GM20000 (cell line): Measurements from ENCODE around the gene GPR25.

Experiments used
- DNase-seq: peaks from one replicate; pipeline ENCODE4 v3.0.0; 2012; ENCODE audit warnings: low spot score
- TF ChIP-seq, protein P1 (sequence below): IDR thresholded peaks from 2 replicates; pipeline ENCODE4 v1.5.1; 2012; ENCODE audit warnings: mild to moderate bottlenecking, control low read depth; ENCODE audit errors: extremely low read depth, missing control alignments

The GPR25 gene

DNA sequence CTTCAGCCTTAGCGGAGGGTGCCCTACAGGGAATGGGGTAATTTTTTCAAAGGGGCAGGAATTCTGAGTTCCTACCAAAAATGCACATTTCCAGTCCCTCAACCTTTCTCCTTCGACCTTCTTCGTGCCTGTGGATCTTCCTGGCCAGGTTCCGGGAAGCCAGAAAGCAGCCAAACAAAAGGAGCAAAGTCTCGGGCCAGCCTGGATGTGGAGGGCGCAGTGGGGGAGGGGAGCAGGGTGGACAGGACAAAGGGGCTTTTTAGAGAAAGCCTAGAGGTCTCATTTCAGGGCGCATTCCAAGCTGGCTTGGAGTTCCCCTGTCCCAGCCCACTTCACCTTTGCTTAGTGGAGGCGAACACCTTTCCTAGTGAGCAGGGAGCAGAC is 19.0 kb downstream of the GPR25 start:
- TF ChIP-seq, protein P1, sequence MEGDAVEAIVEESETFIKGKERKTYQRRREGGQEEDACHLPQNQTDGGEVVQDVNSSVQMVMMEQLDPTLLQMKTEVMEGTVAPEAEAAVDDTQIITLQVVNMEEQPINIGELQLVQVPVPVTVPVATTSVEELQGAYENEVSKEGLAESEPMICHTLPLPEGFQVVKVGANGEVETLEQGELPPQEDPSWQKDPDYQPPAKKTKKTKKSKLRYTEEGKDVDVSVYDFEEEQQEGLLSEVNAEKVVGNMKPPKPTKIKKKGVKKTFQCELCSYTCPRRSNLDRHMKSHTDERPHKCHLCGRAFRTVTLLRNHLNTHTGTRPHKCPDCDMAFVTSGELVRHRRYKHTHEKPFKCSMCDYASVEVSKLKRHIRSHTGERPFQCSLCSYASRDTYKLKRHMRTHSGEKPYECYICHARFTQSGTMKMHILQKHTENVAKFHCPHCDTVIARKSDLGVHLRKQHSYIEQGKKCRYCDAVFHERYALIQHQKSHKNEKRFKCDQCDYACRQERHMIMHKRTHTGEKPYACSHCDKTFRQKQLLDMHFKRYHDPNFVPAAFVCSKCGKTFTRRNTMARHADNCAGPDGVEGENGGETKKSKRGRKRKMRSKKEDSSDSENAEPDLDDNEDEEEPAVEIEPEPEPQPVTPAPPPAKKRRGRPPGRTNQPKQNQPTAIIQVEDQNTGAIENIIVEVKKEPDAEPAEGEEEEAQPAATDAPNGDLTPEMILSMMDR: no peak
- no peak for DNase-seq

DNA sequence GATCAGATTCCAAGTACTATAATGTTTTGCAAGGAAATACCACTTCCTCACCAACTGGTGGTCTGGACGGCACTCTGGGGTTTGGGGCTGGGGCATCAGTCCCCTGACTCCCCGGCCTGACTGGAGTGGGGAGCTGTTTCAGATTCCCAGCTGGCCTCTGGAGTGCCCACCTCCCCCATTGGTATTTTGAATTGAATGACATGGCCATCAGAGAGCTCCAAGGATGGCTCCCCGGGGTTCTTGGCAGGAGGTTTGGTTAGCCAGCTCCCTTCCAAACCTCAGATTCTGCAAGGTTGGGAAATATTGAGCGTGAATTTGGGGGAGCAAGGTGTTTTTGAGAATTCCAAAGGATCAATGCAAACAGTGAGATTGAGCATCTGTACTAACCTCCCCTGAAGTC is 19.8 kb downstream of the GPR25 start:
- TF ChIP-seq, protein P1: no peak
- DNase-seq: no peak

DNA sequence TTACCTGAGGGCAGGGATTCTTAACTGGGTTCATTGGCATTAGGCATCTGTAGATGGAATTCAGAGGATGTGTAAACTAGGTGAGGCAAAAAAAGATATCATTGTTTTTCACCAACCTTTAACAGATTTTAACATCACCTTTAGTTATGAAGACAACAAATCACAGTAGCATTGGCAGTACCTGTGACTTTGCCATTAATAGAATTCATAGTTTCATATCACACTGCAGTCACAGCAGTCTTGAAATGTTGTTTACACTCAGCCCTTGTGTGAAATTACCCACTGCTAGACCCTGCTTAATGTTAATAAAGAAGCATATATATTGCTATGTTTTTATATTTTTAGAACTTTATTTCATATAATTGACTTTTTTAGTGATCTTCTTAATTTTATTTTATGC is 20.2 kb downstream of the GPR25 start:
- TF ChIP-seq, protein P1: no peak
- no peak for DNase-seq

DNA sequence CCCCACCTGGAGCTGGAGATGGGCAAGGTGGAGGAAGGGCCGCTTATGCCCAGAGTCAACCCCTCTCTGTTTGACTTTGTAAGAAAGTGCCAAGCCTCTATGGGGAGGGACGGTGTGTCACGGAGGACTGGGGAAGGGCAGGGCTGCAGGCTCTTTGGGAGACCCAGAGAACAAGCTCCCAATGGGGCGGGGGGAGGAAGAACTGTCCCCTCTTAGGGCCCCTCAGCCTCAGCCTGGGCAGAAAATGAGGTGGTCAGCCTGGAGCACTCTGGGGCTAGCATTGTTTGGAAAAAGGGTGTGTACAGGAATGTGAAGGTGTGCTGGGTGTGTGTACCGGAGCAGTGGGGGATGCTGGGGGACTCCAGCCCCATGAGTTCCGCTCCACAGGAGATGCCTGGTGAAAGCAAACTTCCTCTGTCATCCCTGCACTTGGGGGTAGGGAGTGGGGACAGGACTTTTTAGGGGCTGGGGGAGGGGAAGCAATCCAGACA is 20.7 kb downstream of the GPR25 start:
- TF ChIP-seq, protein P1: no peak
- DNase-seq: no peak

DNA sequence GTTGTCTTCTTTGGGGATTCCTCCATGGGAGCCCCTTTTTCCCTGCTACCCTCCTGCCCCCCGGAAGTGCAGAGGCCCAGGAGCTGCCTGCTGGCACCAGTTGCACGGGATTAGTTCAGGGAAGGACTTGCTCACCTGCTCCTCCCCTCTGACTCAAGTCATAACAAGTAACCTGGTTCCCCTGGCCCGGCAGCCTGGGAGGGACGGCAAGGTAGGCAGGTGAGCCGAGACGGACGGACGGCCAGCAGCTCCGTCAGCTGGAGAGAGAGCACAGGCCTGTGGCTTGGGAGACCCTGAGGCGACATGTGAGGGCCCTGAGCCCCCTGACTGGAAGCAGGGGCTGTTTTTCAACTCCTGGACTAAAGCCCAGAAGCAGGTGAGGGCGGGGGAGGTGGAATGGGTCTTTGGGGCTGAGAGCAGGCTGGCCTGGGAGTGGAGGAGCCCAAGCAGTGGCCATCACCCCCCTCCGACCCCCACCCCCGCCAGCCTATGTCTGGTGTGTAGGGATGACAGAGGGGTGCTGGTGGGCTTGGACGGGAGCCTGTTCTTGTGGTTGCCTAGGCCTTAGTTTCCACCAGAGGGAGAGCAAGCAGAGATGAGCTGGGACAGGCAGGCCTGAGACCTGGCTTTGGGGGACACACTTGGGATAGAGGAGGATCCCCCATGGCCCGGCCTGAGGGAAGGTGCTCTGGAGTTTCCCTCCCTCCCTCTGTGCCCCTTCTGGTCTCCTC is 22.1 kb downstream of the GPR25 start, which contains the start of gene INAVA:
TSS of gene INAVA (plus strand) at position 189 of the 731 bp plus-strand sequence. CDS start 3,501 bp downstream, outside the sequence.
- DNase-seq: no peak
- TF ChIP-seq, protein P1: no peak

DNA sequence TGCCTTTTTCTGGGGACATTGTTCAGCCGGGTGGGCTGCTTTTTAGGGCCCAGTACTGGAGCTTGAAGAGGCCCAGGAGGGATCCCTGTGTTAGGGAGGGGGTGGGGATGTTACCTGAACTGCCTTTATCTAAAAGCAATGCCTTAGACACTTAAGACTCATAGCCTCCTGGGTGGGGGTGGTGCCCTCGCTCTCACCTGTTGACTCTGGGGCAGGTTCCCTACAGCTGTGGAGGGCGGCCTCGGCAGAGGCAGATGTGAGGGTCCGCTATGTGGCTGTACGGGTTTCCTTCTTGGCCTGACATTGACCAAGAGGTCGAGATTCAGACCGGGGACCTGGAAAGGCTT is 22.6 kb downstream of the GPR25 start:
- DNase-seq: no peak
- TF ChIP-seq, protein P1: no peak

DNA sequence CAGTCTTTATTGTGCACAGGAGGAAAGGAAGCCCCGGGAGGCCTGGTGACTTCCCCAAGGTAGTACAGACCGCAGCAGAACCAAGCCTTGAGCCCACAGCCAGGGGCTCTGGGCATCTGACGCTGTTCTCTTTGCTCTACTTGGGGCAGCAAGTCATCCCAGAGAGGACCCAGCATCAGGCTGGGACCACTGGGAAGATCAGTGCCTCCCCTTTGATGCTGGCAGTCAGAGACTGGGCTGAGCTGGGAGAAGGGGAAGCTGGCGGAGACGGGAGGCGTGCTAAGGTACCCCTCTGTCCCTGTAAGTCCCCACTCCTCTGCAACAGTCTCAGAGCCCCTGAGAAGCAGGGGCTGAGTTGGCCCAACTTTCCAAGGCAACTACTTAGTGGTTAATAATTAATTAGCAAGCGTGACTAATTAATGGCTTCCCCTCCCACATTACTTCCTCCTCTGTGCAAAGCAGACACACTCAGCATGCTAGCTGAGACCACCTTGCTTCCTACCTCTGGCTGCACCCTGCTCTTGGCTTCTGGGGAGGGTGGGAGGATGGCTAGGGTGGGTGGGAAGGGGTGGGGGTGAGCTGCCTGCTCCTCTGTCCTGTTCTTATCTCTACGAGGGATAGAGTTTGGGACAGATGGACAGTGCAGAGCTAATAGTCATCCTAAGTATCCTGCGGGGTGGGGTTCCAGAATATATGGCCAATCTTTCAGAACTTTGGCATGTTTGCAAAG is 23.2 kb downstream of the GPR25 start:
- peak; percentile 79 for DNase-seq
- TF ChIP-seq, protein P1: no peak
